Stomach smooth muscle (tissue), 2 donors: ENCODE results near the gene SLC35G4.
A peak's percentile ranks its signal among the peaks of the same experiment; 100 is the strongest.
"Not testable (repeated sequence)": the region's sequence is repeated elsewhere in the genome, so short reads cannot be mapped to it uniquely, and the experiment has no call there.

Experiments used
- H3K27ac ChIP-seq: one replicate; pipeline ENCODE4 v1.7.0; 2013; ENCODE audit warnings: mild to moderate bottlenecking, low read length, inconsistent platforms
- H3K27me3 ChIP-seq, 2 donors: one replicate each; pipeline ENCODE4 v1.7.0; 2013; ENCODE audit warnings: low read length in 2 of 2; ENCODE audit not compliant: insufficient read depth in 2 of 2, control insufficient read depth in 1 of 2
- H3K36me3 ChIP-seq, 2 donors: one replicate each; pipeline ENCODE4 v1.7.0; 2013; ENCODE audit warnings: low read length in 2 of 2; ENCODE audit not compliant: control insufficient read depth in 2 of 2, insufficient read depth in 2 of 2
- H3K4me1 ChIP-seq: one replicate; pipeline ENCODE4 v1.7.0; 2013; ENCODE audit warnings: low read length; ENCODE audit not compliant: control insufficient read depth, insufficient read depth
- H3K4me3 ChIP-seq, 2 donors: one replicate each; pipeline ENCODE4 v1.7.0; 2013; ENCODE audit warnings: low read length in 2 of 2
- H3K9ac ChIP-seq, 2 donors: one replicate each; pipeline ENCODE4 v1.7.0; 2013; ENCODE audit warnings: low read length in 2 of 2, mild to moderate bottlenecking in 1 of 2
- H3K9me3 ChIP-seq, 2 donors: one replicate each; pipeline ENCODE4 v1.7.0; 2013; ENCODE audit warnings: low read length in 2 of 2; ENCODE audit not compliant: control insufficient read depth in 2 of 2
- donor health status: healthy.
- donor health status: Pancreatic carcinoma.

SLC35G4 gene

GRCh38 chr18:11613611-11614010, 4.2 kb downstream of the SLC35G4 start:
- not testable (repeated sequence) for H3K36me3 ChIP-seq, H3K4me3 ChIP-seq, H3K4me1 ChIP-seq, H3K9me3 ChIP-seq, H3K27me3 ChIP-seq, H3K27ac ChIP-seq, H3K9ac ChIP-seq

GRCh38 chr18:11614042-11614441, 4.6 kb downstream of the SLC35G4 start:
- not testable (repeated sequence) for H3K27me3 ChIP-seq, H3K27ac ChIP-seq, H3K9ac ChIP-seq, H3K4me1 ChIP-seq, H3K9me3 ChIP-seq, H3K36me3 ChIP-seq, H3K4me3 ChIP-seq

GRCh38 chr18:11614981-11615380, 5.6 kb downstream of the SLC35G4 start:
- not testable (repeated sequence) for H3K9me3 ChIP-seq, H3K4me1 ChIP-seq, H3K4me3 ChIP-seq, H3K27me3 ChIP-seq, H3K27ac ChIP-seq, H3K36me3 ChIP-seq, H3K9ac ChIP-seq

- not testable (repeated sequence) for H3K27me3 ChIP-seq, H3K27ac ChIP-seq, H3K4me3 ChIP-seq, H3K36me3 ChIP-seq, H3K9me3 ChIP-seq, H3K9ac ChIP-seq, H3K4me1 ChIP-seq
These were observed 37.9 kb downstream of the SLC35G4 start for GRCh38 chr18:11647310-11647709.

- not testable (repeated sequence) for H3K9ac ChIP-seq, H3K9me3 ChIP-seq, H3K4me1 ChIP-seq, H3K36me3 ChIP-seq, H3K4me3 ChIP-seq, H3K27ac ChIP-seq, H3K27me3 ChIP-seq
These were observed 38.4 kb downstream of the SLC35G4 start for GRCh38 chr18:11647804-11648203.

- no peak overlapping the region for H3K9ac ChIP-seq
- H3K4me1 ChIP-seq, result no peaks in the 10 kb centered on the region
- no peak overlapping the region for H3K27ac ChIP-seq
- no peaks in the 10 kb centered on the region for H3K36me3 ChIP-seq
- no peak overlapping the region for H3K4me3 ChIP-seq
- peaks cover 3 to 5% of the 10 kb centered on the region in 2 donors for H3K27me3 ChIP-seq
- peaks cover 2 to 5% of the 10 kb centered on the region in 2 donors for H3K9me3 ChIP-seq
These were observed 40.4 kb downstream of the SLC35G4 start for GRCh38 chr18:11649839-11650238.

- Histone ChIP-seq H3K4me1 (no peaks in the 10 kb centered on the region), H3K9me3 (peaks cover 2 to 5% of the 10 kb centered on the region in 2 donors), H3K4me3 (no peak overlapping the region), H3K36me3 (no peaks in the 10 kb centered on the region), H3K9ac (no peak overlapping the region), H3K27ac (no peak overlapping the region), H3K27me3 (peaks cover 7% of the 10 kb centered on the region in 2 donors)
These were observed 42.5 kb downstream of the SLC35G4 start for GRCh38 chr18:11651899-11652298.

- H3K27ac ChIP-seq, result no peak overlapping the region
- no peaks in the 10 kb centered on the region for H3K36me3 ChIP-seq
- no peak overlapping the region for H3K4me3 ChIP-seq
- no peaks in the 10 kb centered on the region for H3K4me1 ChIP-seq
- H3K27me3 ChIP-seq, result peaks cover 7 to 11% of the 10 kb centered on the region in 2 donors
- peaks cover 2 to 5% of the 10 kb centered on the region in 2 donors for H3K9me3 ChIP-seq
- no peak overlapping the region for H3K9ac ChIP-seq
These were observed 44.1 kb downstream of the SLC35G4 start for GRCh38 chr18:11653521-11653920.

- Histone ChIP-seq H3K9ac (no peak overlapping the region), H3K9me3 (peaks cover 0 to under 1% of the 10 kb centered on the region in 2 donors), H3K36me3 (no peaks in the 10 kb centered on the region), H3K27me3 (peaks cover 7 to 14% of the 10 kb centered on the region in 2 donors), H3K27ac (no peak overlapping the region), H3K4me1 (no peaks in the 10 kb centered on the region), H3K4me3 (peak overlapping the region in 1 of 2 donors; percentile 44)
These were observed 45.6 kb downstream of the SLC35G4 start for GRCh38 chr18:11654736-11655605.

- Histone ChIP-seq H3K27me3 (peaks cover 7 to 14% of the 10 kb centered on the region in 2 donors), H3K4me3 (no peak overlapping the region)
These were observed 46.2 kb downstream of the SLC35G4 start for GRCh38 chr18:11655606-11655932.

GRCh38 chr18:11657152-11657551, 47.8 kb downstream of the SLC35G4 start:
- Histone ChIP-seq H3K4me1 (no peaks in the 10 kb centered on the region), H3K9ac (no peak overlapping the region), H3K9me3 (no peaks in the 10 kb centered on the region), H3K4me3 (no peak overlapping the region), H3K27ac (no peak overlapping the region), H3K36me3 (no peaks in the 10 kb centered on the region), H3K27me3 (peaks cover 7 to 16% of the 10 kb centered on the region in 2 donors)

More at GRCh38 chr18:11655606-11655932, 46.2 kb downstream of the SLC35G4 start:
- Histone ChIP-seq H3K27ac (no peak overlapping the region), H3K9me3 (no peaks in the 10 kb centered on the region), H3K4me1 (no peaks in the 10 kb centered on the region), H3K9ac (peak overlapping the region in 1 of 2 donors; percentile 13), H3K36me3 (no peaks in the 10 kb centered on the region)
